Astrocyte (in vitro differentiated cells and primary cell): ENCODE measurements around the gene SLC6A13. TPM values are rescaled to one million over a fixed set of nuclear protein-coding genes. Genes with fewer than 3 reads are reported as not detected.

Source experiments
- DNase-seq: peaks from one replicate; pipeline ENCODE4 v3.0.0-alpha.2; 2010; ENCODE audit warnings: low read depth
- FAIRE-seq: peaks from 2 replicates; lab custom pipeline; 2011; peaks lifted over from hg19 to GRCh38; lab: Jason Lieb, UNC
- H2AFZ ChIP-seq: 2 replicates; pipeline ENCODE4 v1.6.0; 2012; ENCODE audit warnings: low read depth, low read length, inconsistent platforms
- H3K27ac ChIP-seq: 2 replicates; pipeline ENCODE4 v1.5.1; 2011; ENCODE audit warnings: low read depth, low read length, inconsistent platforms
- H3K27me3 ChIP-seq: 2 replicates; pipeline ENCODE4 v1.6.0; 2011; ENCODE audit warnings: low read length, inconsistent platforms; ENCODE audit not compliant: insufficient read depth
- H3K36me3 ChIP-seq: 2 replicates; pipeline ENCODE4 v1.5.1; 2011; ENCODE audit warnings: low read length, inconsistent platforms; ENCODE audit not compliant: insufficient read depth
- H3K4me1 ChIP-seq: 2 replicates; pipeline ENCODE4 v1.5.1; 2011; ENCODE audit warnings: low read length, inconsistent platforms; ENCODE audit not compliant: insufficient read depth
- H3K4me2 ChIP-seq: 2 replicates; pipeline ENCODE4 v1.6.0; 2012; ENCODE audit warnings: low read length, inconsistent platforms
- H3K4me3 ChIP-seq: 2 replicates; pipeline ENCODE4 v1.5.1; 2011; ENCODE audit warnings: low read depth, mild to moderate bottlenecking, low read length, inconsistent platforms; ENCODE audit not compliant: insufficient read depth
- H3K79me2 ChIP-seq: 2 replicates; pipeline ENCODE4 v1.6.0; 2012; ENCODE audit warnings: mild to moderate bottlenecking, low read length, inconsistent platforms; ENCODE audit not compliant: insufficient read depth
- H3K9ac ChIP-seq: 2 replicates; pipeline ENCODE4 v1.6.0; 2012; ENCODE audit warnings: mild to moderate bottlenecking, low read length, inconsistent platforms
- H3K9me3 ChIP-seq: 2 replicates; pipeline ENCODE4 v1.5.1; 2012; ENCODE audit warnings: low read depth, mild to moderate bottlenecking, low read length, inconsistent platforms; ENCODE audit not compliant: insufficient read depth
- H4K20me1 ChIP-seq: 2 replicates; pipeline ENCODE4 v1.6.0; 2012; ENCODE audit warnings: low read length, inconsistent platforms; ENCODE audit not compliant: insufficient read depth
- H3K27ac Mint-ChIP-seq: one replicate; pipeline ENCODE4 v1.8.0; 2021; ENCODE audit warnings: mild to moderate bottlenecking, mixed read lengths; ENCODE audit not compliant: unreplicated experiment
- H3K27me3 Mint-ChIP-seq: one replicate; pipeline ENCODE4 v1.8.0; 2021; ENCODE audit warnings: low read depth, mixed read lengths; ENCODE audit not compliant: unreplicated experiment
- H3K36me3 Mint-ChIP-seq: one replicate; pipeline ENCODE4 v1.8.0; 2021; ENCODE audit warnings: low read depth, mixed read lengths; ENCODE audit not compliant: unreplicated experiment
- H3K4me1 Mint-ChIP-seq: one replicate; pipeline ENCODE4 v1.8.0; 2021; ENCODE audit warnings: low read depth, mixed read lengths; ENCODE audit not compliant: unreplicated experiment
- H3K4me3 Mint-ChIP-seq: one replicate; pipeline ENCODE4 v1.8.0; 2021; ENCODE audit warnings: mild to moderate bottlenecking, moderate library complexity, mixed read lengths; ENCODE audit not compliant: unreplicated experiment
- H3K9me3 Mint-ChIP-seq: one replicate; pipeline ENCODE4 v1.8.0; 2021; ENCODE audit warnings: mild to moderate bottlenecking, mixed read lengths; ENCODE audit not compliant: unreplicated experiment
- CTCF ChIP-seq: IDR thresholded peaks from 2 replicates; pipeline ENCODE4 v1.5.1; 2011; ENCODE audit warnings: low read depth, mild to moderate bottlenecking, inconsistent platforms, low read length, moderate library complexity; ENCODE audit not compliant: insufficient read depth
- EZH2 ChIP-seq: IDR thresholded peaks from 2 replicates; pipeline ENCODE4 v1.6.1; 2012; ENCODE audit warnings: mild to moderate bottlenecking, low read length, inconsistent platforms; ENCODE audit not compliant: insufficient read depth
- total RNA-seq: library from RNA; stranded (reverse); gene quantifications from 2 replicates; pipeline ENCODE4 v1.2.1, GENCODE V29; 2021

SLC6A13 gene
- total RNA-seq, 1 donor from 2014 or later: 2.6 TPM

GRCh38 chr12:197911-198695, 64.5 kb downstream of the SLC6A13 start:
- peaks cover 8% of the 10 kb centered on the region for H3K36me3 Mint-ChIP-seq
- H3K27me3 ChIP-seq: peaks cover 26% of the 10 kb centered on the region
- no peak for FAIRE-seq
- H3K4me3 ChIP-seq: no peak overlapping the region
- peaks cover 9% of the 10 kb centered on the region for H3K4me1 Mint-ChIP-seq
- no peak overlapping the region for H3K9ac ChIP-seq
- no peak overlapping the region for H3K27ac Mint-ChIP-seq
- DNase-seq: no peak
- no peak overlapping the region for H3K4me2 ChIP-seq
- no peaks in the 10 kb centered on the region for H3K9me3 ChIP-seq
- TF ChIP-seq CTCF: no peak
- TF ChIP-seq EZH2: no peak
- no peaks in the 10 kb centered on the region for H4K20me1 ChIP-seq
- H3K79me2 ChIP-seq: no peaks in the 10 kb centered on the region
- no peak overlapping the region for H3K27ac ChIP-seq
- H3K4me3 Mint-ChIP-seq: no peak overlapping the region
- H3K36me3 ChIP-seq: no peaks in the 10 kb centered on the region
- H3K4me1 ChIP-seq: peaks cover 4% of the 10 kb centered on the region
- H2AFZ ChIP-seq: no peak overlapping the region
- H3K9me3 Mint-ChIP-seq: peaks cover 6% of the 10 kb centered on the region
- peaks cover 58% of the 10 kb centered on the region for H3K27me3 Mint-ChIP-seq

- peaks cover 6% of the 10 kb centered on the region for H3K4me1 Mint-ChIP-seq
- no peak overlapping the region for H3K27ac Mint-ChIP-seq
- Histone ChIP-seq H3K4me3 (no peak overlapping the region), H2AFZ (no peak overlapping the region), H3K4me2 (no peak overlapping the region), H3K79me2 (no peaks in the 10 kb centered on the region), H3K27me3 (peaks cover 27% of the 10 kb centered on the region), H3K36me3 (no peaks in the 10 kb centered on the region), H4K20me1 (no peaks in the 10 kb centered on the region), H3K9ac (no peak overlapping the region), H3K4me1 (peaks cover 4% of the 10 kb centered on the region), H3K27ac (no peak overlapping the region), H3K9me3 (no peaks in the 10 kb centered on the region)
- H3K36me3 Mint-ChIP-seq: peaks cover 8% of the 10 kb centered on the region
- peaks cover 4% of the 10 kb centered on the region for H3K9me3 Mint-ChIP-seq
- no peak overlapping the region for H3K4me3 Mint-ChIP-seq
- FAIRE-seq (no peak), DNase-seq (no peak)
- peaks cover 59% of the 10 kb centered on the region for H3K27me3 Mint-ChIP-seq
- TF ChIP-seq EZH2 (no peak), CTCF (no peak)
Observed at GRCh38 chr12:197347-197746, 65.3 kb downstream of the SLC6A13 start.

GRCh38 chr12:196436-196835, 66.2 kb downstream of the SLC6A13 start:
- no peak overlapping the region for H3K4me3 ChIP-seq
- H3K27me3 ChIP-seq: peaks cover 25% of the 10 kb centered on the region
- no peaks in the 10 kb centered on the region for H3K36me3 ChIP-seq
- H3K9me3 Mint-ChIP-seq: peaks cover 7% of the 10 kb centered on the region
- peaks cover 4% of the 10 kb centered on the region for H3K4me1 ChIP-seq
- H3K4me3 Mint-ChIP-seq: no peak overlapping the region
- H3K27ac Mint-ChIP-seq: no peak overlapping the region
- no peaks in the 10 kb centered on the region for H4K20me1 ChIP-seq
- DNase-seq: no peak
- no peaks in the 10 kb centered on the region for H3K79me2 ChIP-seq
- TF ChIP-seq EZH2 (no peak), CTCF (no peak)
- H3K27me3 Mint-ChIP-seq: peaks cover 60% of the 10 kb centered on the region
- no peaks in the 10 kb centered on the region for H3K9me3 ChIP-seq
- H3K9ac ChIP-seq: no peak overlapping the region
- FAIRE-seq: no peak
- peaks cover 14% of the 10 kb centered on the region for H3K36me3 Mint-ChIP-seq
- H2AFZ ChIP-seq: no peak overlapping the region
- H3K4me1 Mint-ChIP-seq: peaks cover 6% of the 10 kb centered on the region
- H3K4me2 ChIP-seq: no peak overlapping the region
- H3K27ac ChIP-seq: no peak overlapping the region
